Epithelial cell of prostate (primary cell): Measurements from ENCODE around the gene ZNF571.
A peak's percentile ranks its signal among the peaks of the same experiment; 100 is the strongest.

Source experiments
- DNase-seq: peaks from one replicate; pipeline ENCODE4 v3.0.0-alpha.2; 2011; ENCODE audit warnings: low read depth, low spot score
- H3K27ac ChIP-seq: fragments of 450-650 bp; 2 replicates; pipeline ENCODE4 v1.5.1; 2017; ENCODE audit warnings: mild to moderate bottlenecking

ZNF571 gene

DNA sequence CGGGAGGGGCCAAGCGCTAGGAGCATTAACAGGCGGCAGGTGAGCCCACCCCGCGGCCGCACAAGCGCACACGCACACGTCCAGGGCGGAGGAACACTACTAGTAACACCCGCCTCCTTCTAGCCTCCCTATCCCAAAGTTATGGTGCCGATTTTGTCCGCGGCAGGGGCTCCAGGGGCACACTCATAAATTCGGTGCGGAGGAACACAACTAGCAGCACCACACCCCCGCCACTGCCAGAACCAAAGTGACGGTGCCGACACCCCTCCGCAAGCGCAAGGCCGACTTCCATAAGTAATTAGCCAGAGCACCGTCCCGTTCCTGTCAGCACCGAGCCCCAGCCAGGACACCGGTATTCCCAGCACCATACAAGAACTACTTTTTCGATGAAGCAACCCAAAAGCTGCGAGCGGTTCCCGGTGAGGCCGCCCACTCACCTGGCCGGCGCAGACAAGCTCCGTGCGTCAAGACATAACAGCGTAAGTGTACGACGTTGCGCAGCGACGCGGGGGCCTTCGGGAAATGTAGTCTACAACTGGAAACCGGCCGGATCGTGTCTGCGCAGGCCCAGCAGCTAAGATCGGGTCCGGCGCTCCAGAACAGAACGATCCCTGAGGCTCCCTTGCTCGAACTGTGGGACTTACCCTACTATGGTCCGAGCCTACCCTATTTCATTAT, at the start of gene ZNF571, which contains the start of gene ZNF540:
Gene ZNF571 (minus strand): TSS at position 489 of the 678 bp plus-strand sequence. CDS start 8,116 bp downstream, outside the sequence.
Gene ZNF540 (plus strand): TSS at position 573 of the 678 bp plus-strand sequence. CDS start 3,572 bp downstream, outside the sequence.
- DNase-seq: peak; percentile 95
- peak within 1 kb of the TSS; percentile 92 for H3K27ac ChIP-seq

DNA sequence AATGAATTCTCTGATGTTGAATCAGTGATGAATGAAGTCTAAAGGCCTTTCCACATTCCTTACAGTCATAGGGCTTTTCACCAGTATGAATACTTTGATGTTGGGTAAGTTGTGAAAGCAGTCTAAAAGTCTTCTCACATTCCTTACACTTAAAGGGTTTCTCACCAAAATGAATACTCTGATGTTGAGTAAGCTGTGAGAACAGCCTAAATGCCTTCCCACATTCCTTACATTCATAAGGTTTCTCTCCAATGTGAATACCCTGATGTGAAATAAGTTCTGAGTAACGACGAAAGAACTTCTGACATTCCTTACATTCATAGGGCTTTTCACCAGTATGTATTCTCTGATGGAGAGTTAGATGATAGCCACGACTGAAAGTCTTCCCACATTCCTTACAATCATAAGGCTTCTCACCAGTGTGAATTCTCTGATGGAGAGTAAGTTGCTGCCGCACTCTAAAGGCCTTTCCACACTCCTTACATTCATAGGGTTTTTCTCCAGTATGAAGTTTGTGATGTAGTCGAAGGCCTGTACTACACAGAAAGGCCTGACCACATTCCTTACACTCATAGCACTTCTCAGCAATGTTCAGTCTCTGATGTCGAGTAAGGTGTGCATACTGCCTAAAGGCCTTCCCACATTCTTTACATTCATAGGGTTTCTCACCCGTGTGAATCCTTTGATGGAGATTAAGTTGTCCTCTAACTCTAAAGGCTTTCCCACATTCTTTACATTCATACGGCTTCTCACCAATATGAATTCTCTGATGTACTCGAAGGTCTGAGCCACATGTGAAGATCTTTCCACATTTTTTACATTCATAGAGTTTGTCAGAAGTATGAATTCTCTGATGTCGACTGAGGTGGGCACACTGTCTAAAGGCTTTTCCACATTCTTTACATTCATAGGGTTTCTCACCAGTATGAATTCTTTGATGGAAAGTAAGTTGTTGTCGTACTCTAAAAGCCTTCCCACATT, 40.8 kb upstream of the ZNF571 start:
- DNase-seq: no peak
- no peak overlapping the region for H3K27ac ChIP-seq

DNA sequence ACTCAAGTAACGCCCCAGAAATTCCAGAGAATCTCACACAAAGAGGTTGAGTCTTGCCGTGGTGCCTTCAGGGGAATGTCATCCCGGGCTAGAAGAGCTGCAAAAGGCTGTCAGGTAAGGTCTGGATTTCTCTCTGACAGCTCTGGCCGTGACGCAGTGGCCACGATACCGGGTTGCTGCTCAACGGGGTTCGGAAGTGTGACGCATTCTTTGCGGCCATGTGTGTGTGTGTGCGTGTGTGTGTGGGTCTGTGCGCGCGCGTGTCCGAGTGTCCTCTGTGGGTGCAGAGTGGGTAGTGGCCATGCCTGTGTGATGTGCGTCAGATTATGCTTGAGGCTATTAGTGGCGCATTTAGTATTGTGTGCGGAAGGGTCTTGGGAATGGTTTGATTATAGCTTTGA, 390 bp upstream of the ZNF571 start:
- peak overlapping the region; percentile 92 for H3K27ac ChIP-seq
- DNase-seq: peak; percentile 58

DNA sequence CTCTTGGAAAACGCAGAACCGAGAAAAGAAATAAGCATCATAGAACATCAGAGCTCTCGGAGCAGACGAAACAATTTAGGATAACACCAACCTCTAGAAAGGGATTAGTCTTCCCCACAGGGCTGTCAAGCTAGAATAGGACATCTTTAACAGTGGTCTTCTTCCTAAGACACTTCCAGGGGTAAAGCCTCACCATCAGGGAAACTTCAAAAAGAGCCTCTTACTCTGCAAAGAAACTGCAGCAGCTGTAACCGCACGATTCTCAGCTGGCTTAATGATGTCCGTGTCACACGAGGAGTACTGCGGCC, 642 bp downstream of the ZNF571 start:
- H3K27ac ChIP-seq: peak overlapping the region; percentile 92

DNA sequence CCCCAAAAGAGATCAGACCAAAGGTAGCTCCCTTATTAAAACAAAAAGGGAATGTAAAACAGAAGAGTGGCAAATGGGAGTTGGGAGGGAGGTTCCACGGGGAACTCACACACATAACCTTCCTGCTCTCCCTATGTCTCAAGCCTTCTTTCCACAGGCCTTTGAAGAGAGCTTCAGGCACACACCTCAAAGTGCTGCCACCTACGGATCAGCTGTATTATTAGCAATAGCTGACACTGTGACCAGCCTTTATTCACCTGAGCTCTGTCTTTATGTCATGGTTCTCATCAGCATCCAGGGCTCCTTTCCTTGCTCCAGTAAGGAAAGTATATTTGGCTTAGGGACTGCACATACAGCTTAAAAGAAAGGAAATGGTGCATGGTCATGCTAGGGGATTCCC, 11.3 kb downstream of the ZNF571 start:
- no peak overlapping the region for H3K27ac ChIP-seq
- no peak for DNase-seq

More for the DNA sequence above, 642 bp downstream of the ZNF571 start:
- DNase-seq: no peak

DNA sequence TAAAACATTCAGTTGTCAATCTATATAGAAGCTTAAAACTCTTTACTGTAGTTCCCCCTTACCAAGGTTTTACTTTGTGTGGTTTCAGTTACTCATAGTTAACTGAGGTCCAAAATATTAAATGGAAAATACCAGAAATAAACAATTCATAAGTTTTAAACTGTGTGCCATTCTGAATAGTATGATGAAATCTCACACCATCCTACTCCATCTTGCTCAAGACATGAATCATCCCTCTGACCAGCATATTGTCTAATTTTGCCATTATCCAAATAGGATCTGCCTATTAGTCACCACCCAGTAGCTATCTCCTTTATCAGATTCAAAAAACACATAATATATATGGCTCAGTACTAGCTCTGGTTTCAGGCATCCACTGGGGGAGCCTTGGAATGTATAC, 22.4 kb downstream of the ZNF571 start:
- no peak for DNase-seq
- H3K27ac ChIP-seq: no peak overlapping the region

DNA sequence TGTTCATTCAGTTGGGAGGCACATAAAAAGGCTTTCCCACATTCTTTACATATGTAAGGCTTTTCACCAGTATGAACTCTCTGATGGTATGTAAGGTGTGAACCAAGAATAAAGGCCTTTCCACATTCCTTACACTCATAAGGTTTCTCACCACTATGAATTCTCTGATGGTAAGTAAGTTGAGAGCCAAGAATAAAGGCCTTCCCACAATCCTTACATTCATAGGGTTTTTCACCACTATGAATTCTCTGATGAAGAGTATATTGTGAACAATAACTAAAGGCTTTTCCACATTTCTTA, 29.3 kb downstream of the ZNF571 start:
- no peak for DNase-seq
- H3K27ac ChIP-seq: no peak overlapping the region

DNA sequence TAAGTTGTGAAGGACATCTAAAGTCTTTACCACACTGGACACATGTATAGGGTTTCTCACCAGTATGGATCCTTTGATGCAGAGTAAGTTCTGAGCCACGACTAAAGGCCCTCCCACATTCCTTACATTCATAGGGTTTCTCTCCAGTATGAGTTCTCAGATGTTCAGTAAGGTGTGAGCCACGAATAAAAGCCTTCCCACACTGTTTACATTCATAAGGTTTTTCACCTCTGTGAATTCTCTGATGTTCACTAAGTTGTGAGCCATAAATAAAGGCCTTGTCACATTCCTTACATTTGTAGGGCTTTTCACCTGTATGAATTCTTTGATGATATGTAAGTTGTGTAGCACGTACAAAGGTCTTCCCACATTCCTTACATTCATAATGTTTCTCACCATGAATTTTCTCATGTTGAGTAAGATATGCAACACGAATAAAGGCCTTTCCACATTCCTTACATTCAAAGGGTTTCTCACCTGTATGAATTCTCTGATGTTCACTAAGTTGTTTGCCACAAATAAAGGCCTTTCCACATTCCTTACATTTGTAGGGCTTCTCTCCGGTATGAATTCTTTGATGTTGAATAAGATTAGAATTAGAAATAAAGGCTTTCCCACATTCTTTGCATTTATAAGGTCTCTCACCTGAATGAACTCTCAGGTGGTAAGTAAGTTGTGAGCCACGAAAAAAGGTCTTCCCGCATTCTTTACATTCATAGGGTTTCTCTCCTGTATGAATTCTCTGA, 29.8 kb downstream of the ZNF571 start:
- H3K27ac ChIP-seq: no peak overlapping the region
- DNase-seq: no peak

DNA sequence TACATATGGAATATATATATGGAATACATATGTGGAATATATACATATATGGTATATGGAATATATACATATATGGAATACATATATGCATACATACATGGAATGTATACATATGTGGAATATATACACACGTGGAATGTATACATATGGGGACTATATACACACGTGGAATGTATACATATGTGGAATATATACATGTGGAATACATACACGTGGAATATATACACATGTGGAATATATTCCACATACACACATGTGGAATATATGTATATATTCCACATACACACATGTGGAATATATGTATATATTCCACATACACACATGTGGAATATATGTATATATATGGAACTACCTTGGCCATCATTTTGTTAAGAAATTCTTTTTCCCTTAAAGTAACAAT, 31.1 kb downstream of the ZNF571 start:
- no peak for DNase-seq
- H3K27ac ChIP-seq: no peak overlapping the region

DNA sequence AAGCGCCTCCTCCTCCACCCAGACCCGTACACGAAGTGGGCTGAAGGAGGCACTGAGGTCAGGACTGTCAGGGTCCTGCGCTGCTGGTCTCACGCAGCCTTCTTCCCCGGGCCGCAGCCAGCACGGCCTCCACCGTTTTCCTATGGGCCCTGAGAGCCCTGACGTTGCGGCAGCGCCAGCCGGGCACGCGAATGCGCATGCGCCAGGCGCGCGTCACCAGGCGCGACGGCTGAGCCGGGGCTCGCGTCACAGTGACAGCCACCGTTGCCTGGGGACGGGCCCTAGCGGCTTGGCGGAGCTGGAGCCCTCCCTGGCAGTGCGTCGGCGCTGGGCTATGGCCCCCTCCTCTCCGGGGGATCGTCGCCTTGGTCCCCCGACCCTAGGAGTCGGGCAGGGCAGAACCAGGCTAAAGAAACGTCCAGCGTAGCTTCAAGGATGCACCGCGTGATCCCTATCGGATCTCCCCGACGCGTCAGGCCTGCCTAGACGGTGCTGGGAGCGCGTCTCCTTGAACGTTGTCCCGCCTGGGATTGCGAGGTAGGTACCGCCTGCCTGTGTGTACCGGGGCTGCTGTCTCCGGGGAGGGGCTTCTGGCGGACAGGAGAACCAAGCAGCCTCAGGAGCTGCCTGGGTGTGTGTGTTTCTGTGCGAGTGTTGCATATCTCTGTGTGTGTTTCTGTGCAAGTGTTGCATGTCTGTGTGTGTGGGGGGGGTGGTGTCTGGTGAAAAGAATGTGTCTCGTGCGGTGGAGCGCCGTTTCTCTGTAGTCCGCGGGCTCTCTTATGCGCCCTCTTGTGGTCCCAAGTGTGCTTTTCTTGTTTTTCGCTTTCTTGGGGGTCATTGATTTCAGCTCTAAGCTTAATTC, 43.2 kb downstream of the ZNF571 start:
- peak overlapping the region; percentile 50 for H3K27ac ChIP-seq

DNA sequence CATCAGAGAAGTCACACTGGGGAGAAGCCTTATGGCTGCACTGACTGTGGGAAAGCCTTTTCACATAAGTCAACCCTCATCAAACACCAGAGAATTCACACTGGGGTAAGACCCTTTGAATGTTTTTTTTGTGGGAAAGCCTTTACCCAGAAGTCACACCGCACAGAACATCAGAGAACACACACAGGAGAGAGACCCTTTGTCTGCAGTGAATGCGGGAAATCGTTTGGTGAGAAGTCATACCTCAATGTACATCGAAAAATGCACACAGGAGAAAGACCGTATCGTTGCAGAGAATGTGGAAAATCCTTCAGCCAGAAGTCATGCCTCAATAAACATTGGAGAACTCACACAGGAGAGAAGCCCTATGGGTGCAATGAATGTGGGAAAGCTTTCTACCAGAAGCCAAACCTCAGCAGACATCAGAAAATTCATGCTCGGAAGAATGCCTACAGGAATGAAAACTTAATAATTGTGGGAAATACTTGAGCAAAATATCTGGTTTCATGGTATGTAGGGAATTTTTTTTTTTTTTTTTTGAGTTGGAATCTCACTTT, 57.1 kb downstream of the ZNF571 start:
- H3K27ac ChIP-seq: no peak overlapping the region
- no peak for DNase-seq

More for the DNA sequence above, 43.2 kb downstream of the ZNF571 start:
- DNase-seq: peak; percentile 8

DNA sequence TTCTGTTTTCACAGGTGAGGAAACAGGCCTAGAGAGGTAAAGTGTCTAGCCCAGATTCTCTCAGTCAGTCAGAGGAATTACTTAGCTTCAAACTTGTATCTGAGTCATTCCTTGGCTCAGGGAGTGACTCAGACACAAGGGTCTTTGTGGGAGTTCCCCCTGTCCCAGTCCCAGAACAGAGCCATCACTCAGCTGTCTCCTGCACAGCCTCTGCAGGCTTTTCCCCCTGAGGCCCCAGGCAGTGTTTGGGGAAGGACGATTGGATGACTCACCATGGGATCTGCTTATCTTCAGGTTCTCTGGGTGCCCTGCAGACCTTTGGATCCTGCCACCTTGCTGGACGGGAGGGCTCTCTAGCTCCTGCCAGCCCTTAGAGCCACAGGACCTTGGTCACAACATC, 74.7 kb downstream of the ZNF571 start:
- DNase-seq: peak; percentile 57
- no peak overlapping the region for H3K27ac ChIP-seq
